ENCODE measurements around the gene AKAP6.

AKAP6 gene

GRCh38 chr14:32827514-32827913 lies 498.4 kb downstream of the AKAP6 start:
- in situ Hi-C loops (cut with HindIII; ENCODE audit: low sequenced_read_pairs), result loop anchor here (10.0 kb wide), 1 partner anchor 67 kb away; no protein-coding TSS in a partner anchor

GRCh38 chr14:32835924-32836323 lies 506.8 kb downstream of the AKAP6 start:
- in situ Hi-C loops (cut with HindIII; ENCODE audit: low sequenced_read_pairs), result no loop called here

GRCh38 chr14:32841698-32842097 lies 512.6 kb downstream of the AKAP6 start:
- in situ Hi-C loops (cut with HindIII; ENCODE audit: low sequenced_read_pairs), result no loop called here

DNA sequence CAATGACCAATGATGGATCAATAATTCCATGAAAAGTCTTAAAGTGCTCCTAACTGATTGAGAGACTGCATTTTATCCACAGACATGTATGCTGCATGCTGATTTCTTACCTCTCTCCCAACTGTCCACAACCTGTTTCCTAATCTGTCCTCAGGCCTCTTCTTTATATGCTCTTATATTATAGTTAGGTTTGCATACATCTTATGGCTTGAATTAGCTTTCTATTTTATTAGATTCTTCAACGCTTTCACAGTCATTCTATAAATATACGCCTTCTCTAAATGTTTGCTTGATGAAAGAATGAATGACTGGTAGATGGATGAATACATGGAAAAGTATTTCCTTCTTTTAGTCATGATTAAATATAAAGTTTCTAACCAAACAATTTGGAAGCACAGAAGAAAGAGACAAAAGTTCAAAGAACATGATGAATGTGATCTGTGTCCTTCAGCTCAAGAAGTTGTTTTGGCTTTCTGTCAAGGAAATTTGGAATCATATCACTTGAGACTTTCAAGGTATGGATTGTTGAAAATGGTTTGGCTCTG lies 517.8 kb downstream of the AKAP6 start:
- in situ Hi-C loops (cut with HindIII; ENCODE audit: low sequenced_read_pairs), result no loop called here

- in situ Hi-C loops (cut with HindIII; ENCODE audit: low sequenced_read_pairs), result no loop called here
These were observed 518.8 kb downstream of the AKAP6 start for GRCh38 chr14:32847867-32848266.

GRCh38 chr14:32865827-32866376 lies 536.8 kb downstream of the AKAP6 start:
- in situ Hi-C loops (cut with HindIII; ENCODE audit: low sequenced_read_pairs), result no loop called here

DNA sequence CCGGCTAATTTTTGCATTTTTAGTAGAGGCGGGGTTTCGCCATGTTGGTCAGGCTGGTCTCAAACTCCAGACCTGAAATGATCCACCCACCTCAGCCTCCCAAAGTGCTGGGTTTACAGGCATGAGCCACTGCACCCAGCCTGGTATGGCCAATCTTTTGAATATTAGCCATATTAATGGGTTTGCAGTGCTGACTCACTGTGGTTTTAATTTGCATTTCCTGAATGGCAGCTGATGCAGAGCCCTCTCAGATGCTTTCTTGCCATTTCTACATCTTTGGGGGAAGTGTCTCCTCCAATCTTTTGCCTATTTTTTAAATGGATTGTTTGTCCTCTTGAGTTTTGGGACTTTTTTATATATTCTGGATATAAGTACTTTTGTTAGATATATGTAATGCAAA lies 554.1 kb downstream of the AKAP6 start:
- in situ Hi-C loops (cut with HindIII; ENCODE audit: low sequenced_read_pairs), result no loop called here

All from DLD1 (cell line).